ENCODE measurements around the gene NUP93.

GRCh38 chr16:56773532-56773931, 43.6 kb downstream of the NUP93 start:
- TF ChIP-seq CTCF (IDR thresholded peaks at IDR 0.05; ENCODE audit: poor library complexity, severe bottlenecking): no peak
- no peak for TF ChIP-seq EZH2 (IDR thresholded peaks at IDR 0.05; ENCODE audit: borderline replicate concordance, insufficient read depth, low read length, poor library complexity, severe bottlenecking)
- TF ChIP-seq RAD21 (conservative IDR thresholded peaks at IDR 0.05): no peak
